GM12878 (cell line): ENCODE data around the gene NR1D2. TPM values are rescaled to one million over a fixed set of nuclear protein-coding genes. Genes with fewer than 3 reads are reported as not detected.

Experiments used
- ASH2L ChIP-seq: fragments of 300-600, 200-600 bp; sonication (generic); IDR thresholded peaks from 2 replicates; pipeline ENCODE4 v1.6.1; 2017; ENCODE audit warnings: low read depth, mild to moderate bottlenecking, borderline replicate concordance
- CREM ChIP-seq: IDR thresholded peaks from 2 replicates; pipeline ENCODE4 v1.6.1; 2014; ENCODE audit warnings: antibody characterized with exemption, low read depth
- ELK1 ChIP-seq: IDR thresholded peaks from 2 replicates; pipeline ENCODE4 v1.6.1; 2012; ENCODE audit warnings: low read depth, low read length, improper control_type of control experiment
- EP300 ChIP-seq, 2 experiments: fragments of 150-350 bp in 1 of 2; IDR thresholded peaks; 2 replicates each; pipeline ENCODE4 v1.6.1; 2011 to 2012; ENCODE audit warnings: low read depth in 2 of 2, low read length in 2 of 2, borderline replicate concordance in 1 of 2, improper control_type of control experiment in 1 of 2, inconsistent platforms in 1 of 2; ENCODE audit not compliant: control insufficient read depth in 1 of 2
- MTA2 ChIP-seq: fragments of 450-650 bp; IDR thresholded peaks from 2 replicates; pipeline ENCODE4 v1.6.1; 2016; ENCODE audit warnings: low read depth, mild to moderate bottlenecking, moderate library complexity
- NFIC ChIP-seq: IDR thresholded peaks from 2 replicates; pipeline ENCODE4 v1.6.1; 2012; ENCODE audit warnings: low read depth, mild to moderate bottlenecking, inconsistent platforms, low read length, moderate library complexity
- PAX5 ChIP-seq: IDR thresholded peaks from 2 replicates; pipeline ENCODE4 v1.6.1; 2011; ENCODE audit warnings: low read depth, low read length, borderline replicate concordance
- POLR2AphosphoS2 ChIP-seq: IDR thresholded peaks from 2 replicates; pipeline ENCODE4 v1.6.1; 2011; ENCODE audit warnings: low read depth, mild to moderate bottlenecking, low read length, improper control_type of control experiment, moderate library complexity
- SPI1 ChIP-seq: IDR thresholded peaks from 2 replicates; pipeline ENCODE4 v1.6.1; 2011; ENCODE audit warnings: low read depth, mild to moderate bottlenecking, low read length, moderate library complexity, borderline replicate concordance; ENCODE audit not compliant: insufficient read depth
- TCF7 ChIP-seq: IDR thresholded peaks from 2 replicates; pipeline ENCODE4 v1.6.1; 2014; ENCODE audit warnings: antibody characterized with exemption, borderline replicate concordance
- ZZZ3 ChIP-seq: IDR thresholded peaks from 2 replicates; pipeline ENCODE4 v1.6.1; 2011; ENCODE audit warnings: low read depth; ENCODE audit not compliant: control insufficient read depth, insufficient read length
- polyA plus RNA-seq, 11 experiments: library from polyadenylated mRNA; depleted of rRNA in 4 of 11; unstranded in 6 of 11; stranded (reverse) in 5 of 11; fragments of >200 nt; fragmentation: Nextera tagmentation in 4 of 11; fragmentation: Illumina TruSeq in 1 of 11; extraction: Ambion mirVana in 4 of 11; extraction: Trizol in 1 of 11; gene quantifications; 1 replicate in 1 of 11; 2 replicates in 10 of 11; pipeline versions ENCODE4 v1.2.1 to v1.2.3, GENCODE V29; 2011 to 2016; ENCODE audit warnings: inconsistent platforms in 2 of 11, missing spikeins in 2 of 11, low read depth in 1 of 11
- total RNA-seq, 4 experiments: library from RNA; depleted of rRNA in 3 of 4; stranded (reverse); fragments of >200 nt in 3 of 4; fragmentation: Illumina TruSeq in 1 of 4; extraction: Trizol in 1 of 4; gene quantifications; 2 replicates each; pipeline versions ENCODE4 v1.2.1 to v1.2.3, GENCODE V29; 2013 to 2021
- TF ChIP-seq, protein P1 (sequence below): fragments of 450-650 bp; IDR thresholded peaks from 2 replicates; pipeline ENCODE4 v1.6.1; 2014; ENCODE audit warnings: mild to moderate bottlenecking

NR1D2 gene
- total and polyA plus RNA-seq, 10 of the 15 experiments (the other 5 are each of a cell fraction or from before 2014, with no cell fraction given), result 0.67 to 5.3 (median 2.6) TPM

- TF ChIP-seq CREM, result 0 out of 2 replicates have a peak, but pooled peaks have one; percentile 32
- no peak for TF ChIP-seq ZZZ3
- TF ChIP-seq MTA2, result peak; percentile 79
- 0 out of 2 replicates have a peak, but pooled peaks have one; percentile 22 for TF ChIP-seq PAX5
- no peak for TF ChIP-seq ELK1
- TF ChIP-seq, protein P1, sequence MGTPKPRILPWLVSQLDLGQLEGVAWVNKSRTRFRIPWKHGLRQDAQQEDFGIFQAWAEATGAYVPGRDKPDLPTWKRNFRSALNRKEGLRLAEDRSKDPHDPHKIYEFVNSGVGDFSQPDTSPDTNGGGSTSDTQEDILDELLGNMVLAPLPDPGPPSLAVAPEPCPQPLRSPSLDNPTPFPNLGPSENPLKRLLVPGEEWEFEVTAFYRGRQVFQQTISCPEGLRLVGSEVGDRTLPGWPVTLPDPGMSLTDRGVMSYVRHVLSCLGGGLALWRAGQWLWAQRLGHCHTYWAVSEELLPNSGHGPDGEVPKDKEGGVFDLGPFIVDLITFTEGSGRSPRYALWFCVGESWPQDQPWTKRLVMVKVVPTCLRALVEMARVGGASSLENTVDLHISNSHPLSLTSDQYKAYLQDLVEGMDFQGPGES, result no peak
- peak; percentile 91 for TF ChIP-seq TCF7
- TF ChIP-seq ASH2L, result no peak
- TF ChIP-seq EP300 (IDR thresholded peaks at IDR 0.05; ENCODE audit: borderline replicate concordance in 1 of 2, control insufficient read depth in 1 of 2, low read depth in 2 of 2, low read length in 2 of 2), result peak in 1 of 2 experiments; percentile 23; a peak in 1 of 4 replicates
- TF ChIP-seq NFIC, result peak; percentile 39; the same call in 1 of the 2 replicates
- TF ChIP-seq POLR2AphosphoS2, result no peak
- TF ChIP-seq SPI1, result peak; percentile 73; the same call in 1 of the 2 replicates
These were observed 40.9 kb downstream of the NR1D2 start (continued) for GRCh38 chr3:23985747-23986544.
